Activated CD8-positive, alpha-beta memory T cell treated with anti-CD3 and anti-CD28 coated beads, Interleukin-2, amount 50 U/mL, for 48 hours (primary cell): ENCODE results near the gene IER5.
"Not testable (repeated sequence)": the region's sequence is repeated elsewhere in the genome, so short reads cannot be mapped to it uniquely, and the experiment has no call there.

Experiments used
- DNase-seq: peaks from one replicate; pipeline ENCODE4 v3.0.0-alpha.2; 2020

Gene IER5

DNA sequence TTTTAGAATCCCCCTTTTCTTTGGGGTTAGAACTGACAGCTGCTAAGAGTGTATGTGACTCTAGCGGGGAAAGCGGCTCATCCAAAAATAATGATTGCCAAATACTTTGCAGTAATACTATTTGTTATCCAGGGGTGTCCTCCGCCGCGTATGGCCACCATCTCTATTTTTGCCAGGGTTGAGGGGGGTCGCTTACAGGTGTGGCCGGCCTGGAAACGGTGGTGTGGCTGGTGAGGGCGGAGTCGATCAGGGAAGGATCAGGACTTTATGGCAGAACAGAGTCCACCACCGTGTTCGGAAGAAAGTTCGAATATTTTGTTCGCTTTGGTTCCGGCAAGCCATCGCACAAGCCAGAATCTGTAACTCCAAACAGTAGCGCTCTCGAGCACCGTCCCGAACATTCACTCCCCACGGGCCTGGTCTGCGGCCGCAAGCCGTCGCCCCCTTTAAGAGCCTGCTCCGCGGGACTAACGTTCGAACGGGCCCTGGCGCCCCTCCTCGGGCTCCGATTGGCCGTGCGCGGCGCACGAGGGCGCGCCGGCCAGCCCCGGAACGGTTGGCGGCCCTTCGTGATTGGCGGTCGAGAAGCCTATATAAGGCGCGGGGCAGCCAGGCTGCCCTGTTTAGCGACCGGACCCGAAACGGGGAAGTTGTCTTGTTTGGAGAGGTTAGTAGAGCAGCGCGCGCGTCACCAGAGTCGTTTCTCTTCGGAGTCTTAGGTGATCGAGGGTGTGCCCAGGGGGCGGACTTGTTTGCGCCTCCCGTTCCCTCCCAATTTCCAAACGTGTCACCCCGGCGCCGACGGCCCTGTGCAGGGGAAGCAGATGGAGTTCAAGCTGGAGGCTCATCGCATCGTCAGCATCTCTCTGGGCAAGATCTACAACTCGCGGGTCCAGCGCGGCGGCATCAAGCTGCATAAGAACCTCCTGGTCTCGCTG, at the start of gene IER5:
IER5 (plus strand) TSS at position 622 of the 938 bp plus-strand sequence; CDS start at position 825, 203 bp downstream.
- peak; percentile 98 for DNase-seq

DNA sequence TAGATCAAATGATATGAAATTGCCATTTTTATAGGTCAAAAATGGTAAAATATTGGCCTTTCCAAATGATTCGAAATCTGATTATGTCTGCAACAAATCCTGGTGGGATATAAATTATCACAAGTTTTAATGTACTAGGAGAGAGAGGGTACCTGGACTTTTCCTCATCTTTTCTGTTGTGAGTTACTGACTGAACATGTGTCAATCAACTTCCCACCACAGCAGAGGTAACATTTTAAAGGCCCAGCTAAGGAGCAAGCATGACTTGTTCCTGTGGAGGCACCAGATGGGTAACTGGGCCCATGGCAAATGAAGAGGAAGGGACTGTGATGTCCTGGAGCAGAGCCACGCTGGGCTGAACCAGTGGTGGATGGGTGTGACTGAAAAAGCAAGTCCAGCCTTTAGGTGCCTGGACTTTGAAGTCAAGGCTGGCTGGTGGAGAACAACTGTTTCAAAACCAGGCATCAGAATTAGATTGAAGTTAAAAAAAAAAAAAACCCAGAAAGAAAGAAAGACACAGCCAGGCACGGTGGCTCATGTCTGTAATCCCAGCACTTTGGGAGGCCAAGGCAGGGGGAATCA, 48.1 kb upstream of the IER5 start:
- no peak for DNase-seq

DNA sequence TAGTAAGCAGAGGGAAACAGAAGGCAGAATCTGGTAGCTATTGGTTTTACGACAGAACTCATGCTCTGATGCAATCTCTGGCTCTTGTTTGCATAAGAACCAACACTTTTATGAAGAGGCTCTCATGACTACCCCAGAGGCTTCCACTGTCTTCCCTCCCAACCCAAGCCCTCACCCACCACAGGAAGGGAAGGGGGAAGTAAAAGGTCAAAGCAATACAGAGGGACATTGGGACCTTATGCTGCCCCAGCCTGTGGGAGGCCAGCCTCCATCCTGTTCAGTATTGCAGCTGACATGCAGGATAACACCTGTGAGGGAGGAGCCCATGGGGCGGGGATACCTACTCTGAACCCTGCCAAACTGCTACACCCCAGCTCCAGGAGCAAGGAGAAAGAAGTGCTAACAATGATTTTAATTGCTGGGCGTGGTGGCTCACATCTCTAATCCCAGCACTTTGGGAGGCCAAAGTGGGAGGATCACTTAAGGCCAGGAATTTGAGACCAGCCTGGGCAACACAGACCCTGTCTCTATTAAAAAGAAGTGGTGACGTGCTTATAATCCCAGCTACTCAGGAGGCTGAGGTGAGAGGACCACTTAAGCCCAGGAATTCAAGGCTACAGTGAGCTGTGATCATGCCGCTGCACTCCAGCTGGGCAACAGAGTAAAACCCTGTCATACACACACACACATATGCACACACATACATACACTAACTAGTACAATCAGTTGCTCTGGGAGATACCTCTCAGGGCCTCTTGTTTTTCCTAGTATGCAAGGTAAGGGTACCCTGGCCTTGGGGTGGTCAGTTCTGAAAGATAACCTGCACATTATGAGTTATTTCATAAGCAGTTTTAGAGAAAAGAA, 45.2 kb upstream of the IER5 start:
- no peak for DNase-seq

DNA sequence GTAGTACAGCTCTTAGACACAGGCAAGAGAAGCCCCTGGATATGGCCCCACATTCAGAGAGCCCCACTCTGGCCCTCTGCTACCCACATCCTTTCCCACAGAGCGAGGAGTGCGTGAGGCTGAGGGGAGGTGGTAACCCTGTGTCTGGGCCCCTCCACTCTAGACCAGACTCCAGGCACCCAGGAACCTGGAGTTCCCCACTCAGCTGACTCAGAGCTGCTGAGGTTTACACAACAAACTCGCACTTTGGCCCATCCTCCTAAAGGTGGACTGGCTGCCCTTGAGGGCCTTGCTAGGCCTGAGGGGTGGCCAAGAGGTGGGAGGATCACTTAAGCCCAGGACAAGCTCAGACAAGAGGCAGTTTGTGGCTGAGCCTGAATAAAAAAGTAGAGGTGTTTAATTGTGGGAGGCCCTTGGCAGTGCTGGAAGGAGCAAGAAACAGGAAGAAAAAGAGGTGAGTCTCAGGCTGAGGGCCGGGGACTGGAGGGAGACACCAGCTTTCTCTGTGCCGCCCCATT, 44.0 kb upstream of the IER5 start:
- DNase-seq: peak; percentile 78

DNA sequence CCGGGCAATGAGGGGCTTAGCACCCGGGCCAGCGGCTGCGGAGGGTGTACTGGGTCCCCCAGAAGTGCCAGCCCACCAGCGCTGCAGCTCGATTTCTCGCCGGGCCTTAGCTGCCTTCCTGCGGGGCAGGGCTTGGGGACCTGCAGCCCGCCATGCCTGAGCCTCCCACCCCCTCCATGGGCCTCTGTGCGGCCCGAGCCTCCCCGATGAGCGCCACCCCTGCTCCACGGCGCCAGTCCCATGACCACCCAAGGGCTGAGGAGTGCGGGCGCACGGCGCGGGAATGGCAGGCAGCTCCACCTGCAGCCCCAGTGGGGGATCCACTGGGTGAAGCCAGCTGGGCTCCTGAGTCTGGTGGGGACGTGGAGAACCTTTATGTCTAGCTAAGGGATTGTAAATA, 42.6 kb upstream of the IER5 start:
- DNase-seq: not testable (repeated sequence)

DNA sequence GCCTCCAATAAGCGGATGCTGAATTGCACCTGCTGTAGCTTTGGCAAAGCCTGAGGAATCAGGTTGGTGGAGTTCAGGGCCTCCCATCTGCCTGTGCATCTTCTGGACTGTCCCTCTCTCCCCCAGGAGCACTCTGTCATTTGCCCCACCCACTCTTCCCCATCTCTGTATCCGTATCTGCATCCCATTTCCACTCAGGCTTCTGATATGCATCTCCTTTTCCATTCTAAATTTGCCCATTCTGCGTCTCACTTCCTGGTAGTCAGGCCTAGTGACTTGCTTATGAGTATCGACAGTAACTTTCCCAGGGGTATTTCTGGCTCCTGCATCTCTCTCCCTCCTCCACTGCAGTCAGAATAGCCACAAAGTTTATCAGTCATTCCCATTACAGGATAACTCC, 39.1 kb upstream of the IER5 start:
- DNase-seq: no peak

DNA sequence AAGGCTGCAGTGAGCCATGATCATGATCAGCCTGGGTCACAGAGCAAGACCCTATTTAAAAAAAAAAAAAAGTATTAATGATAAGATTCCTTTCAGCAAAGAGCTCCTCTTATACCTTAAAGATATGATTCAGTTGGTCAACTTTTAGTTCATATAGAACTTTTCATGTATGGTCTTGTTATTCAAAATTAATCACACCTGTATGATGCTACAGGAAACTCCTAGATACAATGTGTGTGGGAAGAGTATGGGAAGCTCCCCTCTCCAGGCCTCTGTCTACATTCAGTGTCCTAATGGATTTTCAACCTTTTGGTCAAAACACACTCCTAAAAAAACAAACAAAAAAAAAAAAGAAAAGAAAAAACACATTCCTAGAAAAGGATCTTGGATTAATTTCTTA, 37.6 kb upstream of the IER5 start:
- DNase-seq: no peak

DNA sequence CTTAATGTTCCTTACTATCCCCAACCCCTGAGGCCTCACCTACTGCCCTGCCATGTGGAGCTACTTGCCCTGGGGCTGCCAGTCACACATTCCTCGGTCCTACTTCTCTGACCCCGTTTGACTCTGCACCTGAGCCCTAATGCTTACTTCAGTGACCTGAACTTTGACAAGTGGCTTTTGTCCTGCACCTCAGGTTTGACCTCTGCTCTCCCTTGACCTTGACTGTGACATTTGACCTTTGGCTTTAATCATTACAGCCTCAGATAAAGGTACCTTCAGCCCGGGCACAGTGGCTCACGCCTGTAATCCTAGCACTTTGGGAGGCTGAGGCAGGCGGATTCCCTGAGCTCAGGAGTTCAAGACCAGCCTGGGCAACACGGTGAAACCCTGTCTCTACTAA, 31.9 kb upstream of the IER5 start:
- DNase-seq: no peak

DNA sequence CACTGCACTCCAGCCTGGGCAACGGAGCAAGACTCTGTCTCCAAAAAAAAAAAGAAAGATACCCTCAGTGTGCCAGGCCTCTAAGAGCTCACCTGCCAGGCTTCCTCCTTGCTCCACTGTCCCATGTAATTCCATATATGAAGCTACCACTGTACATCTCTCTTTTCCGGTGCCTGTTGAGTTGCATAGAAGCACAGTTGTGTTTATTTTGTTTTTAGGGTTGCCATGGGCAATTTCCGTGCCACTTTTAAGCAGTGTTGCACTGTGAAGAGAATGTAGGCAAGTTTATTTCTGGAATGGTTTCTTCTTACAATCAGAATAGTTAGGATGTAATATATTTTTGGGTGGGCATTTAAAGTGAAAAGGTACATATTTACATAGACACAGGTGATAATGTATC, 31.4 kb upstream of the IER5 start:
- DNase-seq: no peak

DNA sequence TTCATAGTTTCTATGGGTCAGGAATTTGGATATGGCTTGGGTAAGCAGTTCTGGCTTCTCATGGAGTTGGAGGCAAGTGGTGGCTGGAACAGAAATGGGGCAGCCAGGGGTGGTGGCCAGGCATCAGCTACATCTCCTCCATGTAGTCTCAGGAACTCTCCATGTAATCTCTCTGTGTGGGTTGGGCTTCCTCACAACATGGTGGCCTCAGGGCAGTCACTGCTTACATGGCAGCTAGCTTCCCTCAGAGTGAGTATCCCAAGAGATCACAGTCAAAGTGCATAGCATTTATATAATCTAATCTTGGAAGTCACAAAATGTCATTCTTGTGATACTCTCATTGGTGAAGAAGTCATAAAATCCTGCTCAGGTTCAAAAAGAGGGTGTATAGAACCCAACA, 29.1 kb upstream of the IER5 start:
- no peak for DNase-seq

DNA sequence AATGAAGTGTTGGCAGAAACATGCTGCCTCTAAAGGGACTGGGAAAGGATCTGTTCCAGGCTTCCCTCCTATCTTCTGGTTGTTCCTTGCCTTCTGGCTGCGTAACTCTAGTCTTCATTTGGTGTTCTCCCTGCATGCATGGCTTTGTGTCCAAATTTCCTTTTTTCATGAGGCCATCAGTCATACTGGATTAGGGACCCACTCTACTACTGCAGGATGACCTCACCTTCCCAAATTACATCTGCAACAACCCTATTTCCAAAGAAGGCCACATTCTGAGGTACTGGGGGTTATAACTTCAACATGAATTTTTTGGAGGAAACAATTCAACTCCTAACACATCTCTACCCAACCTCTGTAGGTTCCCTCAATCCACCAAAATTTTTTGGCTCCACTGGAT, 28.4 kb upstream of the IER5 start:
- no peak for DNase-seq

DNA sequence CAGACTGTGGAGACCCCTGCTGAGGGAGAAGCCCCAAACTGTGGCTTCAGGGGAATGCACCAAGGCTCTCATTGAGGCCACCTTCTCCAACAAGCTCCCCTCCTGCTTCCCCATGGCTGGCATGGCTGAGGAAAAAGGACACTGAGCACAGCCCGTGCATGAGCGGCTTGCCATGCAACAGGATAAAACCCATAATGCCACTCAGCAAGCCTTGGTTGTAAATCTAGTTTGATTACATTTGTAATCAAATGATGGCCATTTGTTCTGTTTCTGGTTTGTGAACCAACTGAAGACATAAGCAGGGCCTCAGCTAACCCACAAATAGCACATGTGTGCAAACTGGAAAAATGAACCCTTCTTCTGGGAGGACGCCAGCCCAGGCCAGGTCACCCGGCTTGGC, 27.6 kb upstream of the IER5 start:
- DNase-seq: not testable (repeated sequence)

DNA sequence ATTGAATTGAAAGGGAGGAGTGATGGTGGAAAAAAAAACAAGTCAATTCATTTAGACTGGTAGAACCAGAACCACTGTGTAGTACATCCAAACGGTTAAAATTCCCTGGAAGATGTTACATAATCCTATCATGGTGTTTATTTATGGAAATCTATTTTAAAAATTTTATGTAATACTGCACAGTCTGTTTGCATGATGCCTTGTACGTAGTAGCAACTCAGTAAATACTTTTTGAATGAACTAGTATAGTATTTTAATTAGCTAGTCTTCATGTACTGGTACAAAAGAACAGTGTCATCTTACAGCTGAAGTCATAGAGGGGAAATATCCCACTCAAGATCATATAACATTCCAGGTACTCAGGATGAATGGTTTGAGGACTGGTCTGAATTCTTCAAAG, 27.0 kb upstream of the IER5 start:
- no peak for DNase-seq

DNA sequence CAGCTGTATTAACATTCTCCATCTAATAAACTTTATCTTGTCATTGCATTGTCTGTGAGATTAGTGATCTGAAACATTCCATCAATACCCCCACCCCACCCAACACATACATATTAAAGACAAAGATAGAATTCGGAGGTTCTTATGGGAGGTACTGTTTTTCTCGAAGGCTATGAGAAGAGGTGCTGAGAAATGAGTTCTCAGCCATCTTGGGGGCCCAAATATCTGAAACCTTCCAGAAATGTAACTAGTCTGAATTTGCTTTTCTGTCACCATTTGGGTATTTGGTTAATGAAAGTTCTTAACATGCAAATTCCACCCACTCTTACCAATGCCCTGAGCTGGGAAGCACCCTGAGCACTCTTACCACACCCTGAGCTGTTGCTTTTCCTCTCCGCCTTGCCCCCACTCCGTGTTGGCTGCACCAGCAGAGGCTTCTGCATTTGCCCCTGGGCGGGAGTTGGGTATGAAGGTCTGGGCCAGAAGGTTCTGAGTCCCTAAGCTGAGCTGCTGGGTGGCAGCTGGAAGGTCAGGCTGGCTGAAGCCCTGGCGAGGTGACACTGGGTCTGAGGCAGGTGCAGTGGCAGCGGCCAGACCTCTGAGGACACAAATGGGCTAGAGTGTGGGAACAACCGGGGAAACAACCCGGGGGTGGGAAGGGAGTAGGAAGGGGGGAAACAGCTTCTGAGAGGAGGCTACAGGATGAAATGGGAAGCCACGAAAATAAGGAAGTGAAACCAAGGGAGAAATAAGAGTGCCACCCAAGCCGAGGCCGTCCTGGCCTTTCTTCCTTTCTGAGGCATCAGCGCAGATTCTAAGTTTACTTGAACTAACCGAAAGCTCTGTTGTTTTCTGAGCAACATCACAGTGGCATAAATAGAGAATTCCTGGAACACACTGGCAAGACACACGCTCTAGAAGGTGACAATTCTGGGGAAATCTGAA, 26.3 kb upstream of the IER5 start:
- DNase-seq: no peak

DNA sequence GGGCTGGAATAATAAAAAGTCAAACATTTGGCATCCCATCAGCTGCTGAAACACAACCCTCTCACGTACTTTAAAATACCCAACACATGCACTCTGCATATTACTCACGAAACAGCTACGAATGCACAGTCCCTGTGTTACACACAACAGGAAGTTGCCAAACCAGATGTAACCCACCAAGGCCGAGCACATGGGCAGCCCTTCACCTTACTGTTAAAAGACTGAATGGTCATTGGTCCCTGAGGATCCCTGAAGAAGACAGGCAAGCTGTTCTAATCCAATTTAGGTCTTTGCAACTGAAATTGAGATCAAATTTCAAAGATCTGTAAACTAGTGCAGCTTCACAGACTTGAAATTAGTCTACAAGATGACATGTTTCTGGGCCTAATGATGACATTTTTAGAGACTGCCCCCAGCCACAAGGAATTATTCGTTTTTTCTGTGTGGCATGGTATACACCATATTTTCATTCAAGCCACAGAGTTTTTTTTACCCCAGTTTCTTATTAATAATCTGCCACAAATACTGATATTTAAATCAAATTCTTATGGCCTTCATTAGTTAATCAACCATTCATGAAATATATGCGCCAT, 25.6 kb upstream of the IER5 start:
- DNase-seq: no peak

DNA sequence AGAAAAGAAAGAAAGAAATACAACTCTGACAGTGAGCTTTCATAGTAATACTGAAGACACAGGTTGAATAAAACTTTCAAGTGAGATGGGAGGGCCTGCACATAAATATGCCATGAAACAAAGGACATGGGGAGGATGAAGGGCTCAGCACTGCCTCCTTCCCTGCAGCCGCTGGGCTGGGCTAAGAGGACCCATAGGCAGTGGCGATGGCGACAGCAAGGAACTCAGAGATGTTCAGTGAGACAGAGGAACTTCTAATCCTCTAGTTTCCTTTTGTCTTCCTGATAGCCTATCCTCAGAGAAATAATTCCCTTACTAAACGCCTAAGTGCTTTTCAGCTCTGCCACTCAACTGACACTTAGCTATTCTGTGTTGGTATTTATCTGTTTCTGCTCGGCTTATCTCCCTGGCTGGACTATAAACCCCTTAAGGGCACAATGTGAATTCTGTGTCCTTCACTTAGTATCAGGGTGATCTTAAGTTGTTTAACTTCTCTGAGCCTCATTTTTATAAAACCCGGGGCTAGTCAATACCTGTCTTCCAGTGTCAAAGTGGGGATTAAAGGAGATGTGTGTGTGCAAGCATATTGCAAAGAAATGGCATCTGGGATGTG, 24.4 kb upstream of the IER5 start:
- no peak for DNase-seq

DNA sequence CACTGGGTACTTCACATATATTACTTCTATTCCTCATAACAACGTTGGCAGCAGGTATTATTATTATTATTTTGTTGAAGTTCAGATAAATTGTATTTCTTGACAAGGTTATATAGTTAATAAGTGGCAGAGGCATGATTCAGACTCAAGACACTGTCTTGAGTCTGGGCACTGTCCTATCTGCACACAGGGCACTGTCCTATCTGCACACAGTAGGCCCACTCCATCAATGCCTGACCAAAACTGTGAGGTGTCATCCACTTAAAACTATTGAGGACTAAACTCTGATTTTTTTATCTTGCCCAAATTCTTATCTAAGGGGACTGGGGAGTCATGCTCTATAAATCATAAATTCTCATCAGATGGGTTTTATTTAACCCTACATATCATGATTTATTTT, 23.8 kb upstream of the IER5 start:
- DNase-seq: no peak

DNA sequence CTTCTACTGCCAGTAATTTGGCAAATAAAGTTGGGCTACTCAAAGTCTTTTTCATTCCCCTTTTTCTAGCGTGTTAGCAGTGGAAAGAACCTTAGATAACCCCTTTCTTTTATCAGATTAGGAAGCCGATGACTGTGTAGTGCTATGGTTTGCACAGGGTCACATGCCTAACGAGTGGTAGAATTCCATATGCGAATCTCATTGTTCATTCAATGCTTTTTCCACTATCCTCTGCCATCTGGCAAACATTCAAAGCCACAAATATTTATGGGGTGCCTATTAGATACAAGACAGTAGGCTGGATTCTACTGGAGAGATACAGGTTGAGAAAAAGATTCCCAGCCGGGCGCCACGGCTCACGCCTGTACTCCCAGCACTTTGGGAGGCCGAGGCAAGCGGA, 14.9 kb upstream of the IER5 start:
- no peak for DNase-seq

DNA sequence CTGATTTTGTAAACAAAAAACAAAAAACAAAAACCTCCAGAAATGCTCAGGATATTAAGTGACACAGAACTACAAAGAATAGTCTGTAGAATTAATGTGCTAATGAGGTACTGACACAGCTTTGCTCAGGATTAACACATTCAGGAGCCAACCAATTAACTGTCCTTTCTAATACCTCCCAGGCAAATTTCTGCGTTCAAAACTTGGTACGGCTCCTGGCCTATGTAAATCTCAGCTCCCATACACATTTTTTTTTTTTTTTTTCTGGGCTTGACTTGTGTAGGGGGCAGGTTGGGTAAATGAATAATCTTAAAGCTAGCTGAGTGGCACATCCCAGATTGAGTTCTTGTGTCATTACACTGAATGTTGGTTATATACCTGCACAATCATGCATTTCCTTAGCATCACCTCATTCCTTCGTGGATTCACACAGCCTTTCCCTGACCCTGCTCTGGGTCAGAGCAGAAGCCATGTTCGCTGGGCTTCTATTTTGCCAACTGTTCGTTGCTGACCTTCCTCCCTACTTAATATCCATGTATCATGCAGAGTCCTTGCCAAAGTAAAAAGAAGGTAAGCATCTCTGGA, 12.6 kb upstream of the IER5 start:
- DNase-seq: no peak

DNA sequence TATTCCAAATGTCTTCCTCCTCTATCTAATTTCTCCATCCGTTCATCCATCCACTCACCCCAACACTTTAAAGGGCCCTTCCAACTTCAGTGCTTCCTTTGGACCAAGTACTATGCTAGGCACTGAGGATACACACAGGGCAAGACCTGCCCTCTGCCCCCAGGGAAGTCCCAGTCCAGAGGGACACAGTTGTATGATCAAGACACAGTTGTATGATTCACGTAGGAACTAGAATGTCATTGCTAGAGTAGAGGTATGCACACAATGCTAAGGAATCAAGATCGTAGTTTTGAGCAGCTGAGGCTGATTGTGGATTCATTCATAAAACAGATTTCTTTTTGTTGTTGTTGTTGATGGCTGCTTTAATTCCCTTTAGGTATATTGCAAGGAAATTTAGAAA, 11.6 kb upstream of the IER5 start:
- DNase-seq: no peak
